IPS-15b (cell line): ENCODE measurements around the gene MLST8.

Source experiments
- H3K27me3 ChIP-seq: one replicate; pipeline ENCODE4 v1.6.1; 2013; ENCODE audit warnings: low read length; ENCODE audit not compliant: control insufficient read depth, insufficient read depth
- H3K36me3 ChIP-seq: one replicate; pipeline ENCODE4 v1.6.1; 2013; ENCODE audit warnings: low read length; ENCODE audit not compliant: control insufficient read depth, insufficient read depth
- H3K4me1 ChIP-seq: one replicate; pipeline ENCODE4 v1.6.1; 2013; ENCODE audit warnings: mild to moderate bottlenecking, low read length; ENCODE audit not compliant: control insufficient read depth, insufficient read depth
- H3K4me3 ChIP-seq: one replicate; pipeline ENCODE4 v1.5.1; 2013; ENCODE audit warnings: low read depth, low read length
- H3K9ac ChIP-seq: one replicate; pipeline ENCODE4 v1.6.1; 2013; ENCODE audit warnings: low read depth, mild to moderate bottlenecking, low read length
- H3K9me3 ChIP-seq: one replicate; pipeline ENCODE4 v1.6.1; 2013; ENCODE audit warnings: mild to moderate bottlenecking, low read length; ENCODE audit not compliant: control insufficient read depth, insufficient read depth

MLST8 gene

GRCh38 chr16:2176047-2176446, 29.2 kb upstream of the MLST8 start:
- Histone ChIP-seq H3K9ac (no peak overlapping the region), H3K36me3 (peaks cover 46% of the 10 kb centered on the region), H3K9me3 (no peaks in the 10 kb centered on the region), H3K4me3 (no peak overlapping the region), H3K4me1 (no peaks in the 10 kb centered on the region), H3K27me3 (no peaks in the 10 kb centered on the region)

- Histone ChIP-seq H3K36me3 (peaks cover 36% of the 10 kb centered on the region), H3K9me3 (no peaks in the 10 kb centered on the region), H3K27me3 (no peaks in the 10 kb centered on the region), H3K4me3 (no peak overlapping the region), H3K4me1 (no peaks in the 10 kb centered on the region), H3K9ac (no peak overlapping the region)
These were observed 28.2 kb upstream of the MLST8 start for GRCh38 chr16:2177101-2177500.

GRCh38 chr16:2177561-2177960, 27.7 kb upstream of the MLST8 start:
- H3K4me1 ChIP-seq: no peaks in the 10 kb centered on the region
- no peak overlapping the region for H3K4me3 ChIP-seq
- peaks cover 36% of the 10 kb centered on the region for H3K36me3 ChIP-seq
- H3K9ac ChIP-seq: no peak overlapping the region
- H3K27me3 ChIP-seq: no peaks in the 10 kb centered on the region
- no peaks in the 10 kb centered on the region for H3K9me3 ChIP-seq

GRCh38 chr16:2178321-2179106, 26.7 kb upstream of the MLST8 start:
- no peaks in the 10 kb centered on the region for H3K4me1 ChIP-seq
- H3K27me3 ChIP-seq: no peaks in the 10 kb centered on the region
- H3K9ac ChIP-seq: no peak overlapping the region
- no peak overlapping the region for H3K4me3 ChIP-seq
- no peaks in the 10 kb centered on the region for H3K9me3 ChIP-seq
- H3K36me3 ChIP-seq: peaks cover 34% of the 10 kb centered on the region

- H3K27me3 ChIP-seq: no peaks in the 10 kb centered on the region
- H3K36me3 ChIP-seq: peaks cover 31% of the 10 kb centered on the region
- no peak overlapping the region for H3K4me3 ChIP-seq
- H3K9ac ChIP-seq: no peak overlapping the region
- H3K4me1 ChIP-seq: no peaks in the 10 kb centered on the region
- H3K9me3 ChIP-seq: no peaks in the 10 kb centered on the region
These were observed 26.1 kb upstream of the MLST8 start for GRCh38 chr16:2179107-2179501.

GRCh38 chr16:2179576-2179975, 25.7 kb upstream of the MLST8 start:
- no peaks in the 10 kb centered on the region for H3K4me1 ChIP-seq

GRCh38 chr16:2180461-2180860, 24.8 kb upstream of the MLST8 start:
- Histone ChIP-seq H3K4me3 (no peak overlapping the region), H3K9ac (no peak overlapping the region), H3K36me3 (peaks cover 19% of the 10 kb centered on the region), H3K9me3 (no peaks in the 10 kb centered on the region), H3K4me1 (no peaks in the 10 kb centered on the region), H3K27me3 (no peaks in the 10 kb centered on the region)

More at GRCh38 chr16:2179576-2179975, 25.7 kb upstream of the MLST8 start:
- Histone ChIP-seq H3K27me3 (no peaks in the 10 kb centered on the region), H3K9me3 (no peaks in the 10 kb centered on the region), H3K4me3 (no peak overlapping the region), H3K36me3 (peaks cover 26% of the 10 kb centered on the region), H3K9ac (no peak overlapping the region)

- peaks cover 11% of the 10 kb centered on the region for H3K36me3 ChIP-seq
- H3K9ac ChIP-seq: no peak overlapping the region
- no peaks in the 10 kb centered on the region for H3K4me1 ChIP-seq
- H3K4me3 ChIP-seq: no peak overlapping the region
- H3K27me3 ChIP-seq: no peaks in the 10 kb centered on the region
- no peaks in the 10 kb centered on the region for H3K9me3 ChIP-seq
These were observed 24.0 kb upstream of the MLST8 start for GRCh38 chr16:2180962-2181923.

GRCh38 chr16:2181952-2182351, 23.3 kb upstream of the MLST8 start:
- Histone ChIP-seq H3K4me1 (no peaks in the 10 kb centered on the region), H3K27me3 (no peaks in the 10 kb centered on the region), H3K4me3 (no peak overlapping the region), H3K9ac (no peak overlapping the region), H3K9me3 (no peaks in the 10 kb centered on the region), H3K36me3 (peaks cover 6% of the 10 kb centered on the region)

GRCh38 chr16:2183671-2184070, 21.6 kb upstream of the MLST8 start:
- H3K27me3 ChIP-seq: no peaks in the 10 kb centered on the region
- no peak overlapping the region for H3K4me3 ChIP-seq
- no peaks in the 10 kb centered on the region for H3K4me1 ChIP-seq
- H3K36me3 ChIP-seq: peaks cover 3% of the 10 kb centered on the region
- no peak overlapping the region for H3K9ac ChIP-seq
- H3K9me3 ChIP-seq: no peaks in the 10 kb centered on the region

- no peaks in the 10 kb centered on the region for H3K9me3 ChIP-seq
- H3K4me3 ChIP-seq: no peak overlapping the region
- no peaks in the 10 kb centered on the region for H3K4me1 ChIP-seq
- H3K9ac ChIP-seq: no peak overlapping the region
- peaks cover 3% of the 10 kb centered on the region for H3K36me3 ChIP-seq
- no peaks in the 10 kb centered on the region for H3K27me3 ChIP-seq
These were observed 20.9 kb upstream of the MLST8 start for GRCh38 chr16:2184346-2184745.

GRCh38 chr16:2184962-2185361, 20.3 kb upstream of the MLST8 start:
- Histone ChIP-seq H3K36me3 (peaks cover 3% of the 10 kb centered on the region), H3K4me3 (no peak overlapping the region), H3K9me3 (no peaks in the 10 kb centered on the region), H3K9ac (no peak overlapping the region), H3K4me1 (no peaks in the 10 kb centered on the region), H3K27me3 (no peaks in the 10 kb centered on the region)
